Measurements from ENCODE around the gene RALGPS1.
"Not testable (repeated sequence)": the region's sequence is repeated elsewhere in the genome, so short reads cannot be mapped to it uniquely, and the experiment has no call there.

Gene RALGPS1

DNA sequence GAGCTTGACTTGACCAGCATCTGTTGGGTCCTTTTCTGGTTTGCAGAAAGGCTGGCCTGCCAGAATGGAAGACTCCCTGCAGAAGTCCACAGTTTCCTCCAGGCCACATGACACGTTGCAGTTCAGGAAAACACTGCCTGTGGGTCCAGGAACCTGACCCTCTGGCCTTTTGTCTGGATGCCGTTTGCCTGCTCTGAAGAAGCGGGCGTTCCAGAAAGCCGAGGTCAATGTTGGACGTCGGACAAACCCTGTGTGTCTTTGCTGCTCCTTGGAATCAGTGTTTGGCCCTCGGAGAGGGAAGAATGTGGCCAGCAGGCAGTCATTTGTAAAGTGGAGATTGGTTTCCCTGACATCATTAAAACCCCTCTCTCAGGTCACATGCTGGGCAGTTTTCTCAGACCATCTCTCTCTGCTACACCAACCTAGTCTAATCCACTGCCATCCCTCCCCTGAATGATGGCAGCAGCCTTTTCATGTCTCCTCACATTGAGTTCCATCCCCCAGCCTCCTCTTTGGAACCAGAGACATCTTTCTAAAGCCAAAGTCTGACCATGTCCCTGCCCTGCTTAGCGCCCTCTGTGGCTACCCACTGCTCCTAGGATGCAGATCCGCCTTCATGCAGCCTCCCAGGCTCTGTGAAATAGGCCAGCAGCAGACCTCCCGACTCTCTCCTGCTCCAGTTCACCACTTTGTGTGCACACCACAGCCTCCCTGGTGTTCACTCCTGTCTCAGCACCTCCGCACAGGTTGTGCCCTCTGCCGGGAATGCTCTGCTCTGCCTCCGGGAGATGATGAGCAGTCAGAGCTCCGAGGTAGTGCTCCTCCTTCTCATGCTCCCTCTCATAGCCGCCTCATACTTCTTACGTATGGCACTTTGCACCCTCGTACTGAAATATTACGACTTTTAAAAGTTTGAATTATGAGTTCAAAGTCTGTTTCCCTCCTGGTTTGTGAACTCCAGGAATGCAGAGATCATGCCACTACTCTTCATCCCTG lies 75.6 kb downstream of the RALGPS1 start:
- DNase-seq (ENCODE audit: low read depth): no peak

DNA sequence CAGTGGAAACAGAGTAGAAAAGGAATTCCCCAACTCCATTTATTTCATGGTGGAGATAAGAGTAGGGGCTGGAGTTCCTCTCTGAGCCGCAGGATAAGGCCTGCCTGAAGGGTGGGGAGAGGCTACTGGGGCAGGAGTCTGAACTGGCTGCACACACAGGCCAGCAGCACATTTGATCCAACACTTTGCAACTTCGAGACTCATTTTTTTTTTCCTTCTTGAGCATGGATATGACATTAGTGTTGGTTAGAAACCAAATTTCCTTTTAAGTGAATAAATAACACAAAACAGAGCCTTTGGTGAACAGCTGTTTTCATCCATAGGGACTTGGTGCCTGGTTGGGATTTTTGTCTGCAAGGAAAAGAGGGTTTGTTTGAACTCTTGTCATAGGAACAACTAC lies 76.6 kb downstream of the RALGPS1 start:
- DNase-seq (ENCODE audit: low read depth): no peak

DNA sequence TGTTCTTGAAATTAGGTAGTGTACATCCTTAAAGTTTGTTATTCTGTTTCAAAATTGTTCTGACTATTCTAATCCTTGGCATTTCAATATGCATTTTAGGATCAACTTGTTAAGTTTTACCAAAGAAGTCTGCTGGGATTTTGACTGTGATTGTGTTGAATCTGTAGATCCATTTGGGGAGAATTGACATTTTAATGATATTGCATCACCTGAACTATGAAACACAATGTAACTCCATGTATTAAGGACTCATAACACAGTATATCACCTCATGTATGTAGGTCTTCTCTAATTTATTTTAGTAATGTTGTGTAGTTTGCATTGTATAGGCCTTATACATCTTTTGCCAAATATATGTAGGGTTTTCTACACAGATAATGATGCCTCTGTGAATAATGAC lies 77.8 kb downstream of the RALGPS1 start:
- no peak for DNase-seq (ENCODE audit: low read depth)

DNA sequence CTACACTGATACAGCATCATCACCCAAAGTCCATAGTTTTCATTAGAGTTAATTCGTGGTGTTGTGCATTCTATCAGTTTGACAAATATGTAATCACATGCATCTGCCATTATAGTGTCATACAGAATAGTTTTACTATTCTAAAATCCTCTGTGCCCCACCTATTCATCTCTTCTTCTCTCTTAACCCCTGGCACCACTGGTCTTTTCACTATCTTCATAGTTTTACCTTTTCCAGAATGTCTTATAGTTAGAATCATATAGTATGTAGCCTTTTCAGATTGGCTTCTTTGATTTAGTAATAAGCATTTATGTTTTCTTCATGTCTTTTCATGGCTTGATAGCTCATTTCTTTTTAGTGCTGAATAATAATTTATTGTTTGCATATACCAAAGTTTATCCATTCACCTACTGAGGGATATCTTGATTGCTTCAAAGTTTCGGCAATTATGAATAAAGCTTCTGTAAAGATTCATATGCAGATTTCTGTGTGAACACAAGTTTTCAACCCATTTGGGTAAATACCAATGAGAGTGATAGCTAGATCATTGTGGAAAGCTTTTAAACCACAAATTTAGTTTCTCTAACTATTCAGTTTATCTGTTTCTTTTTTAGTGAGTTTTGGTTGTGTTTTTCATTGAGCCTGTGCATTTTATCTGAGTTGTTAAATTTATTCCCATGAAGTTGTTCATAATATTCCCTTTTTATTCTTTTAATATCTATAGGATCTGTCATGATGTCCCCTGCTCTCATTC lies 84.9 kb downstream of the RALGPS1 start:
- DNase-seq (ENCODE audit: low read depth): no peak

DNA sequence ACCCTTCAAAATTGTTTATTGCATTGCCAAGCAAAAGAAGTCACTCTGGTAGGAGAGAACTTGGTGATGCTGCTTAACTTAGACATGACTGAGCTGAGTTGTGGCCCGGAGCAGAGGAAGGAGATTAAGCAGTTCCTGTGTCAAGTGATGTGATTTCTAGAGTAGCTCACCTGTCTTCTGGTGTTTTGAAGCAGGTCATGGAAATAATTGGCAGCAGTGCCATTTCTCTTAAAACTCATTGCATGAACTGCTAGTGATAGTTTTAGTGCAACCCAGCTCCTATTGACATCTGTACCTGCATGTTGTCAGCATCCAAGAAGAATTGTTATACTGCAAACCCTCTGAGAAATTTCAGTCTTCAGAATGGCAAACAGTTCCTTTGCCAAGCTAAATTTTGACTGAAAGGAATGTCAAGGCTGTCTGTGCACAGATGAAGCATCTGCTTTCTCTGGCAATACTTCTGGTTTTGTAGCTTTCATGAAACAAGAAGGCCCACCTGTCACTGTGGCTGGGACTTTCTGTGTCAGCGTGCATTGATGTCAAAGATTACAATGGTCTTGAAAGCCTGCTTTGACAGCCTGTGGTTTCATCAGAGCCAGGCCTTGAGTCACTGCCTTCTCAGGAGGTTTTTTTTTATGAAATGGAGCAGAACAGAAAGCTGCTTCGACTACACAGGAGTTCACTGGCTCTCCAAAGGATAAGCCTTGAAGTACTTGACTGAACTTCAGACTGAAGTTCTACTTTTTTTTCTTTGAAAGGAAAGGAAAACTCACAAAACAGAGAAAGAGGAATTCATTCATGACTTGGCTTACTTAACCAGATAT lies 90.6 kb downstream of the RALGPS1 start:
- DNase-seq (ENCODE audit: low read depth): peak; percentile 45

DNA sequence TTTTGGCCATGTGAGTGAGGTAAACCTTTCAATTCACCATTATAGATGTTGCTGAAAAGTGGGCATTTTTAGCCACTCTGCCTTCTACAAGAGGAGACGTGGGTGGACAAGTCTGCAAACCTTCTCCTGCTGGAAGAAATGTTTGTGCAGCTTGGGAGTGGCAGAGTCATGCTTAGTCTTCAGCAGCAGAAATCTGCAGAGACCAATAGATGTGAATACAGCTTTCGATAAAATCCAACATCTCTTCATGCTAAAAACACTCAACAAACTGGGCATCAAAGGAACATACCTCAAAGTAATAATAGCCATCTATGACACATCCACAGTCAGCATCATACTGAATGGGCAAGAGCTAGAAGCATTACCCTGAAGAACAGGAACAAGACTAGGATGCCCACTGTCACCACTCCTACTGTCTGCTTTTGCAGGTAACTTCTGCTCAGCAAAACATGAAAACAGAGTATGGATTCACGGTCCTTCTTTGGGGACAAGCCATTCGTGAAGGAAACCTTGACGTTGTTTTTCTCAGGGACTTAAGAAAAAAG lies 91.3 kb downstream of the RALGPS1 start:
- no peak for DNase-seq (ENCODE audit: low read depth)

DNA sequence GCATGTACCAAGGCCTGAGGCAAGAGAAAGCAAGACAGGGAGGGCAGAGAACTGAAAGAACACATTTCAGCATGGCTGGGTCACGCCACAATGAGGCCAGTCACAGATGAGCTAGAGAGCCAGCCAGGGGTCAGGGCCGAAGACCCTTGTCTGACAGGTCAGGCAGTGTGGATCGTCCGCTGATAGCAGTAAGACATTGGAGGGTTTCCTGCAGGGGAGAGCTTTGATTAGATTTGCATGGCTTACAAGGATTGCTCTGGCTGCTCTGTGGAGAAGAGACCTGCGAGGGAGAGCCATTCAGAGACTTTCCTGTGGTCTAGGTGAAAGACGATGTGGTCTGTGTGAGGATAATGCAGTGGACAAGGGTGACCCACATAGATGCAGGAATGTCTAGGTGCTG lies 93.1 kb downstream of the RALGPS1 start:
- DNase-seq (ENCODE audit: low read depth): no peak

DNA sequence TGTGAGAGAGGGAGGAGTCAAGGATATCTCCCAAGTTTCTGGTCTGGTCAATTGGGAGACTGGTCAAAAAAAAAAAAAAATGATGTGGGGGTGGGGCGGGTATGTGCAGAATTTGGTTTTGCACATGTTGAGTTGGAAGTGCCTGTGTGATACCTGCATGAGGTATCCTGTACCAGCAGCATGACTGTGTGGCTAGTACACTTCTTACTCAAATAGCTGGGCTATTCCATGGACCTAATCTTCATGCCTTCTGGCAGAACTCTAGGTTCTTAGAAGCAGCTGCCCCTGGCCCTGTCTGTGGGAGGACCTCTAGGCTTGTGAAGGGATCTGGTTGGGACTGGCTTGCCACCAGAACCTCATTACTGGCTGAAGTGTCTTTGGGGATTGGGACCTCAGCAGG lies 93.5 kb downstream of the RALGPS1 start:
- no peak for DNase-seq (ENCODE audit: low read depth)

DNA sequence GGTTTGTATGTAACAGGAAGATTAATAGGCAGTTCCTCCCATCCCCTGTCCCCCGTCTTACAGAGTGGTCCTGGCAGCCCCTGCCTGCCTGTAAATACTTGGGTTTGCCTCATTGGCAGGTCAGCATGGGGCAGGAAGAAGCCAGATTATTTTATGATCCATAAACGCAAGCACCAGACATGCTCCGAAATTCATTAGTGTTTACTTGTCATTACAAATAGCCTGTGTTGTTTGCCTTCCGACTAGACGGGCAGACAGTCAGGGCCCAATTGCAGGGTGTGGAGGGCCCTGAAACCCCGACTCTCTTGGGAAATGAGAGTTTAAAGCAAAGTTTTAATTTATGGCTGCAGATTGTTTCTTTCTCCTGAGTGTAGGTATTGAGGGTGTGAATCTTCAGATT lies 97.2 kb downstream of the RALGPS1 start:
- DNase-seq (ENCODE audit: low read depth): no peak

DNA sequence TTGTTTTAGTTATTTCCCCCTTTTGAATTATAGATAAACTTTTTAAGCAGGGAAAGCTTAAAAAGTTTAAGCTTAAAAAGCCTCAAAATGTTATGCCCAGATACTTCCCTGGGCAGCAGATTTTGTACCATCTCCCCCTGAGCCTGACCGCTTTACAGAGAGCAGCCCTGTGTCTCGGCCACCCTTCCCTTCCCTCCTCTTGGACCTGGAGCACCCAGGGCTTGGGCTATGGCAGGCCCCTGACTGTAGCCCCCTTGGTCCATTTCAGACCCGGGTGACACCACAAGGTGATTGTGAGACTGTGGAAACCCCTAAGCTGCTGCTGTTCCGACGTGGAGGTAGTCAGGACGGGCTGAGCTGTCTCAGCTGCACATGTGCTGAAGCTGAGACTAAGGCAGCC lies 97.7 kb downstream of the RALGPS1 start:
- no peak for DNase-seq (ENCODE audit: low read depth)

DNA sequence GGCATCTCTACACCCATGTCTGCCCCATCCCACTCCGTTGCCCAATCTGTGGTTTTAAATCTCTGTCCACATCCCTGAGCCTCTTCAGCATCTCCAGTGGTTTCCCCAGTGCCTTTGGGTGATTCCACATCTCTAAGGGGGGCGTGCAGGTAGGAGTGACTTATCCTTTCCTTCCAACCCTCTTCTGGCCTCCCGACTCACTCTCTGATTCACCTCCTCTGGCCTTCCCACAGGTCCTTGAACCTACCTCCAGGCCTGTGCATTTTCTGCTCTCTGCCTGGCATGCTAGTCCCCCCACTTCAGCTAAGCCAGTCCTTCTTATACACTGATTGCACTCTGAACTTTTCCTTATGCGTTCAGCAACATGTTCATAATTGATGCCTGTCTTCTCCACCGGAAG lies 99.0 kb downstream of the RALGPS1 start:
- DNase-seq (ENCODE audit: low read depth): no peak

DNA sequence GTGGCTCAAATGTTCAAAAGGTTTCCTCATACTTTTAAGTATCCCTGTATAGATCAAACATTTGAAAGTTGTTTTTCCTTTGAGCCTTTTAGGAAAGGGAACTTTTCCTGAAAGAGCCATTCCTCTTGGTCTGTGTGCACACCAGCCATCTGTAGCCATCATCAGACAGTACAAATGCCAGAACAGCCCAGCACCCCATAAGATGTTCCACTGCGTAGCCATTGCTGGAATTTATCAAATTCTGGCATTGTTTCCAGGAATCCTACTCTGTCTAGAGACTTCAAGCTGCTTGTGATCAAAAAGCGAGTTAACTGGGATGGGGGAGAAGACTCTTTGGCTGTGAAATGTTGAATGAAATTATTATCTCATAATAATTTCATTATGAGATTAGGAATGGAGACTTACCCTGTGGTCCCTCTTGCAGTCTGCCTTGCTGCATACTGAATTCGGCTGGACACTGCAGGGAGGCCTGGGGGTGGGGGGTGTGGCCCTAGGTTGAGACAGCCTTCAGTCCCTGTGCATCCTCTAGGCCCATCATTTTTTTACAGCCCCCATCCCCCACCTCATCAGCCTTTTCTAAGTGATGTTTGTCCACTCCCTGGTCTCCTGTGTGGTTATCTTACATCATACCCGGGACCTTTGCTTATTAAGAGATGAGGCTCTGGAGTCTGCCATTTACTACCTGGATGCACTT lies 99.8 kb downstream of the RALGPS1 start:
- no peak for DNase-seq (ENCODE audit: low read depth)

DNA sequence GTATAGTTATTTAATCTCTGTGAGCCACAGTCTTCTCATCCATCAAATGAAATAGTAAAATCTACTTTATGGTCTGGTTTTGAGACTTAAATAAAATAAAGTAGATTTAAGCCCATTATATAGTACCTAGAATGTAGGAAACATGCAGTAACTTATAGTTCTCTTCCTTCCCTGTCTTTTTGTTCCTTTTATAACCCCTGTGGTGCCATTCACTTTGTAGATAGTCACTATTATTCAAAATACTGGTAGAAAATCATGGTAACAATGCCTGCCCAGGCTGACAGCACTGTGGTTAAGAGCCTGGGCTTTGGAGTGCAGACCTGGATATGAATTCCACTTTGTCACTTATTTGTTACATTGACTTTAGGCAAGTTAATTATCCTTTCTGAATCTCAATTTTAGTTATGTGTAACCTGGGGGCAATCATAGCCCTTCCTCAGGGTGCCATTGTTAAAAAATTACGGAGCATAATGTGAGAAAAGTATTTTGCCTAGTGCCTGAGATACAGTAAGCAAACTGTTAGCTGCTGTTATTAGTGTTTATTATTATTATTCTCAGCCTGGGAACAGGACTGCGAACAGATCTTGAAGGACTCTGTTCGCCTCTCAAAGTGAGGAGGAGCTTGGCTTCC lies 100.4 kb downstream of the RALGPS1 start:
- DNase-seq (ENCODE audit: low read depth): no peak

DNA sequence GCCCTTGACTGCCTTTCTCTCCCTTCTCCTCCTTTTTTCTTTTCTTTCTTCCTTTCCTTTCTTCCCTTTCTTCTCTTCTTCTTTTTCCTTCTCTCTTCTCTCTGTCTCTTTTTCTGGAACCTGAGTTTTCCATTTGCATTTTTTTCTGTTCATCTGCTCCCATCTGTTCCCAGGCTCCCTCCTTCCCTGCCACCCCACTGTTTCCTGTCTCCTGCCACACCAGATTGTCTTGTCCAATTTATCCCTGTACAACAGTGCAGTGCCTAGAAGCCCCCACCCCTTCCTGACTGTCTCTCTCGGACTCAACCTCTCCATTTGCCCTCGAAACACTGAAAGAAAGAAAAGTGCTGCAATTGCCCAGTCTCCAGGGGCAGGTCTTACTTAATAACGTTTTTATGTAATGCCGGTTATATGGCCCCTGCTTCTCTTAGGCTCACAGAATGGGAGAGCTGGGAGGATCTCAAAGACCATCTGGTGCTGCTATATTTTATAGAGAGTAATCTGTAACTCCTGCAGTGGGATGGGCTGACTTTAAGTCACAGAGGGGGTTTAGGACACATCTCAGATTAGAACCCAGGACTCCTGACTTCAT lies 101.4 kb downstream of the RALGPS1 start:
- DNase-seq (ENCODE audit: low read depth): no peak

DNA sequence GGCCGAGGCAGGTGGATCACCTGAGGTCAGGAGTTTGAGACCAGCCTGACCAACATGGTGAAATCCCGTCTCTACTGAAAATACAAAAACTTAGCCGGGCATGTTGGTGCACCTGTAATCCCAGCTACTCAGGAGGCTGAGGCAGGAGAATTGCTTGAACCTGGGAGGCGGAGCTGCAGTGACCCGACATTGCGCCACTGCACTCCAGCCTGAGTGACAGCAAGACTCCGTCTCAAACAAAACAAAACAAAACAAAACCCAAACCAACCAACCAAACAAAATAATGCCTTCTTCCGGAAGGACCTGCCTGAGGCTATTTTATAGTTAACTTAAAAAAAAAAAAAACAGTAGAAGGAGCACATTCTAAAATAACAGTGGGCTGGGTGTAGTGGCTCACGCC lies 103.4 kb downstream of the RALGPS1 start:
- not testable (repeated sequence) for DNase-seq (ENCODE audit: low read depth)

DNA sequence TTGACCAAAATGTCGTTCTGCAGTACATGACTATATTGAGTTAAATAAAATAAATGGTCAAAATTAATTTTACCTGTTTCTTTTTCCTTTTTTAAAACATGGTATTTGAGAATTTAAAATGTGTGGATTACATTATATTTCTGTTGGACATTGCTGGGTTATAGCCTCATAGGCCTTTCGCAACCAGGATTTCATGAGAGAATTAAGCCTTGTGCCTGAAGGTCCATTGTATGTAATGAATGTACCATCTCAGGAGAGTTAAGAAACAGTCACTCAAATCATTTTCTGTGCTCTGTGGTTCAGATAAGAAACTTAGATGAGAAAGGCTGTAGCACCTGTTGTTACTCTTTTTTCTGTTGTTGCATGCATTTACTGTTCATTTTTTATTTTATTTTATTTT lies 104.4 kb downstream of the RALGPS1 start:
- no peak for DNase-seq (ENCODE audit: low read depth)

DNA sequence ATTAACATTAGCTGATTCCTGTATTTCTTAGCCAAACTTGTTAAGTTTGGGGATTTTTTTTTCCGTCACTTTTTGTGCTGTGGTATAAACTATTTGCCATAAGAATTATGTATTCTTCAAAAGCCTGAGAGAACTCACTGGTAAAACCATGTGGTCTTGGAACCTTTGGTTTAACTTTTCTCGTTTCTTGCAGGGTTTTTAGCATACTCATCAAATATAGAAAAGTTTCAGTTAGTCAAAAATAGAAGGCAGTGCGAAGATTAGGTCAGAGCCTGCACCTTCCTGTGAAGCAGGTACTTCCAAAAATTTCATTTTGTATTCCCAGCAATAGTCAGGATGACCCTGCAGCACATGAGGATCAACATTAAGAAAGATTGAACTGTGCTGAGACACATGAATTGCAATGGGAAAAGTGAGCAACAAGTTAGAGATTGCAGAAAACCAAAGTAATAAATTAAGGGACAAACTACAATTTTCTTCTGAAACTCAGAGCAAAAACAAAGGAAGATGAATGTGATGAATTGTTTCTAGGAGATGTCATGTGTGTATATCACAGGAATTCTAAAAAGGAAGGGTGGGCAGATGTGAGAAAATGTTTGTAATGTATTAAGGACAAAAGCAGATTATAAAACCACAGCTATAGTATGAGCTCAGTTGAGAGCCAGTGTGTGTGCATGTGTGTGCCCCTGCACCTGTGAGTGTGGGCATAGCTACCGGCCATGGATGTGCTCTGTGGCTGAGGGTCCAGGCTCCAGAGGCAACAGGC lies 105.6 kb downstream of the RALGPS1 start:
- no peak for DNase-seq (ENCODE audit: low read depth)

DNA sequence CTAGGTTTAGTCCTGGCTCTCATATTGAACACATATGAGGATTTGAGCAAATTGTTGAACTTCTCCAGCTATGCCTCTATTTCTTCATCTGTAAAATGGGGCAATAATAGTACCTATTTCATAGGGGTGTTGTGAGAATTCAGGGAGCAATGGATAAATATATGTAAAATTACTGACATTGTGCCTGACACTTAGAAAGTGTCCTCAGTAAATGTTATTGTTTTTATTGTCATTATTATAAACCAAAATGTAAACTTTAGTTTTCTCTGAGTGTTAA lies 106.2 kb downstream of the RALGPS1 start:
- DNase-seq (ENCODE audit: low read depth): no peak

DNA sequence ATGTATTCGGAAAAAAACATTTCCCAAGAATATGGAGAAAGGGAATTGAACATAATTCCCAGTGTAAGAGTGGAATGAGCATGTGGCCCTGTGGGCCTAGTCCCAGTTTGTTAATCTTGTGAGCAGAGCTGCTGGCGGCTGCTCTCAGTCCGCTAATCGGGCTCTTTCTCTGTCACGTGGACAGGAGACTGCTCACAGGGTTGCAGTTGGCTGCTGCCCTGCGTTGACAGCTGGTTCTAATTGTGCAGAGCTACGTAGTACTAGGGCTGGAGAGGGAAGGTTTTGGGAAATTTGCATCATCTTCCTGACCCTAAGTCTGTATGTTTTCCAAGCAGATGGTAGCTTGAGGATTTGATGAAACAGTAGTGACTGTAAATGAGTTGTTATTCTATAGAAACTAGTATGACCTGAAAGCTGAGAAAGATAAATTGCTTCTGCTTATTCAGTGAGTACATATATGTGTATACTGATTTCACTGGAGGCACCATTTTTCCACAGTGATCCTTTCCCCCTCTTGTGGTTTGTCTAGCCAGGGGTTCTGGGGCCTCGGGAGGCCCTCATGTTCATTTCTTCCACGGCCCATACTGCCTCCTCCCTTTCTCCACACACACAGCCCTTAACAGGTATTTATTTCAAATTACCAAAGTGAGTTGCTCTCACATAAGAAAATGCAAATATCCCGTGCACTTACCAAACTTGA lies 107.2 kb downstream of the RALGPS1 start:
- no peak for DNase-seq (ENCODE audit: low read depth)
